Calu3 (cell line): ENCODE data around the gene C9orf57. TPM values are rescaled to one million over a fixed set of nuclear protein-coding genes. Genes with fewer than 3 reads are reported as not detected.
"Not testable (repeated sequence)": the region's sequence is repeated elsewhere in the genome, so short reads cannot be mapped to it uniquely, and the experiment has no call there.

ENCODE experiments used
- BruUV-seq: library from RNA; stranded (reverse); fragments of 400-500 nt; replicated peaks from 2 replicates; lab custom pipeline; 2021; lab: Mats Ljungman, UMichigan
- CTCF ChIA-PET: fragments of 300-600 bp; sonication (Branson Sonifier 250); formaldehyde crosslinking; loops from one replicate; lab custom pipeline; 2022; ENCODE audit warnings: antibody characterized with exemption; lab: Charles Lee
- DNase-seq: peaks from one replicate; pipeline ENCODE4 v3.0.0; 2022
- H3K27ac Mint-ChIP-seq: one replicate; pipeline ENCODE4 v1.8.0; 2022; ENCODE audit warnings: mixed read lengths; ENCODE audit not compliant: unreplicated experiment
- H3K27me3 Mint-ChIP-seq: one replicate; pipeline ENCODE4 v1.8.0; 2022; ENCODE audit warnings: mixed read lengths; ENCODE audit not compliant: unreplicated experiment
- H3K36me3 Mint-ChIP-seq: one replicate; pipeline ENCODE4 v1.8.0; 2022; ENCODE audit warnings: mild to moderate bottlenecking, moderate library complexity, mixed read lengths; ENCODE audit not compliant: insufficient read depth, unreplicated experiment
- H3K4me1 Mint-ChIP-seq: one replicate; pipeline ENCODE4 v1.8.0; 2022; ENCODE audit warnings: mild to moderate bottlenecking, low read depth, mixed read lengths; ENCODE audit not compliant: unreplicated experiment
- H3K4me3 Mint-ChIP-seq: one replicate; pipeline ENCODE4 v1.8.0; 2022; ENCODE audit warnings: mild to moderate bottlenecking, low read depth, moderate library complexity, mixed read lengths; ENCODE audit not compliant: unreplicated experiment
- H3K9me3 Mint-ChIP-seq: one replicate; pipeline ENCODE4 v1.8.0; 2022; ENCODE audit warnings: low read depth, mixed read lengths; ENCODE audit not compliant: unreplicated experiment
- intact Hi-C: fragments of 100-400 bp; cut with micrococcal nuclease; formaldehyde crosslinking; loops from one replicate; pipeline ENCODE4 v1.10.0; 2022; ENCODE audit not compliant: unreplicated experiment
- total RNA-seq: library from RNA; stranded (reverse); gene quantifications from 2 replicates; pipeline ENCODE4 v1.2.3, GENCODE V29; 2022
- TF ChIP-seq, protein P1 (sequence below): fragments of 200-600 bp; IDR thresholded peaks from one replicate; pipeline ENCODE4 v1.8.0; 2022; ENCODE audit warnings: antibody characterized with exemption; ENCODE audit not compliant: unreplicated experiment

Gene C9orf57
- total RNA-seq, 1 experiment from 2014 or later = not detected

DNA sequence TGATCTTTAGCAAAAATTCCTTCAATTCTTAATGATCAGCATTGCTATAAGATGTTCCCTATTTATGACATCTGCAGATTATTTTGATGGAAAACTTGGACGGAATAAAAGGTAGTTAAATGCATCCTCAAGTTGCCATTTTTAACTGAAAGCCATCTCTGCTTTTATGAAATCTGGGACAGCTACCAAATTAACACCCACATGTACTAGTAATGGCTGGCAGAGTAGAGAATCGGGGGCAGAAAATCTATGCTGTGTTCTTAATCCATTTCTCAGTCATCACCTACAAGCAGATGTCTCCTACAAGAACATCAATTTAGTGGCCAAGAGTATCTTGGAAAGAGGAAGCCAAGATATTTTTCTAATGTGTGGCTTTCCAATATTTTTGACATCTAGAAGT, 22.1 kb upstream of the C9orf57 start:
- TF ChIP-seq, protein P1, sequence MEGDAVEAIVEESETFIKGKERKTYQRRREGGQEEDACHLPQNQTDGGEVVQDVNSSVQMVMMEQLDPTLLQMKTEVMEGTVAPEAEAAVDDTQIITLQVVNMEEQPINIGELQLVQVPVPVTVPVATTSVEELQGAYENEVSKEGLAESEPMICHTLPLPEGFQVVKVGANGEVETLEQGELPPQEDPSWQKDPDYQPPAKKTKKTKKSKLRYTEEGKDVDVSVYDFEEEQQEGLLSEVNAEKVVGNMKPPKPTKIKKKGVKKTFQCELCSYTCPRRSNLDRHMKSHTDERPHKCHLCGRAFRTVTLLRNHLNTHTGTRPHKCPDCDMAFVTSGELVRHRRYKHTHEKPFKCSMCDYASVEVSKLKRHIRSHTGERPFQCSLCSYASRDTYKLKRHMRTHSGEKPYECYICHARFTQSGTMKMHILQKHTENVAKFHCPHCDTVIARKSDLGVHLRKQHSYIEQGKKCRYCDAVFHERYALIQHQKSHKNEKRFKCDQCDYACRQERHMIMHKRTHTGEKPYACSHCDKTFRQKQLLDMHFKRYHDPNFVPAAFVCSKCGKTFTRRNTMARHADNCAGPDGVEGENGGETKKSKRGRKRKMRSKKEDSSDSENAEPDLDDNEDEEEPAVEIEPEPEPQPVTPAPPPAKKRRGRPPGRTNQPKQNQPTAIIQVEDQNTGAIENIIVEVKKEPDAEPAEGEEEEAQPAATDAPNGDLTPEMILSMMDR = no peak
- Mint-ChIP-seq H3K27ac (no peak overlapping the region), H3K27me3 (no peaks in the 10 kb centered on the region), H3K4me3 (no peak overlapping the region), H3K9me3 (peaks cover 2% of the 10 kb centered on the region), H3K36me3 (no peaks in the 10 kb centered on the region), H3K4me1 (no peaks in the 10 kb centered on the region)
- intact Hi-C loops = no loop called here
- BruUV-seq = no TSS peak
- DNase-seq = no peak
- CTCF ChIA-PET = no interaction called here

GRCh38 chr9:72074666-72075065, 14.3 kb upstream of the C9orf57 start:
- H3K9me3 Mint-ChIP-seq, intact Hi-C loops, H3K4me1 Mint-ChIP-seq, BruUV-seq, H3K36me3 Mint-ChIP-seq, H3K27me3 Mint-ChIP-seq, H3K27ac Mint-ChIP-seq, H3K4me3 Mint-ChIP-seq, DNase-seq: not testable (repeated sequence)
- CTCF ChIA-PET = interaction anchor here (1.0 kb wide), 1 partner anchor 9 kb away, joined by 3 read pairs; no protein-coding TSS in a partner anchor

DNA sequence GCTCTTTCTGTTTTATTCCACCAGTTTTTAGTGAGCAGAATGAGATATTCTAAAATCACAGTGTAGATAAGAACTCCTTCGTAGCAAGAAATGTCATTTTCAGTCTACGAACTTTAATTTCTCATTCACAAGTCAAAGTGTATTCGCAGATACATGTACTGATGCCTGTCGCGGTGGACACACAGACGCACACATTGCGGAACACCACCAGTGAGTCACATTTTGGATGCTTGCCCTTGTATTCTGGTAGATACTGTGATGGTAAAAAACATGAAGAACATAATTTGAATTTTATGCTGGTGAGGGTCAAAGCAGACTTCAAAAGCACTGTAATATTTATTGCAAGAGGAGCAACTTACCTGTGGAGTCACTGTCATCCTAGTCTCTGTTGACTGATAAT, 4.7 kb upstream of the C9orf57 start:
- intact Hi-C loops = no loop called here
- CTCF ChIA-PET = interaction anchor here (0.7 to 0.9 kb wide), 3 partner anchors 9 to 748 kb away, joined by 3 to 4 read pairs (median 3); no protein-coding TSS in a partner anchor
- H3K4me3 Mint-ChIP-seq = no peak overlapping the region
- H3K27me3 Mint-ChIP-seq = no peaks in the 10 kb centered on the region
- no peaks in the 10 kb centered on the region for H3K36me3 Mint-ChIP-seq
- TF ChIP-seq, protein P1 = no peak
- no peaks in the 10 kb centered on the region for H3K9me3 Mint-ChIP-seq
- no peak for DNase-seq
- no TSS peak for BruUV-seq
- H3K4me1 Mint-ChIP-seq = no peaks in the 10 kb centered on the region
- H3K27ac Mint-ChIP-seq = no peak overlapping the region

DNA sequence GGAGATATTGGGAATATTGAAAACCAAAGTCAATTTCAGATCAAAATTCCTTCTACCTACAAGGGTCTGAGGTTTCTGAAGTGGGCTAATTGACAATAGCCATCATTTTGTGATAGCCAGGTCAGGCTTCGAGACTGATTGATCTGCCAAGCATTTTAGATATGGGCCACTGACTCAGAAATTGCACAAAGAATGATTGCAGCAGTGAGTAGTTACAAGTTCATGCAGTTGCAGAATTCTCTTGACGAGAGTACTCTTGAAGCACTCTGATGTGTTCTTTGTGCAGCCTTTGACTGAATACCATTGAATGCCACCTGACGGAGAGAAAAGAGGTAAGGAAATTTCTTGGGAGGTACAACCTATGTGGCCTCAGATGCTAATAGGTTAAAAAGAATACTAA, 8.3 kb downstream of the C9orf57 start:
- no peaks in the 10 kb centered on the region for H3K36me3 Mint-ChIP-seq
- no TSS peak for BruUV-seq
- intact Hi-C loops = no loop called here
- no peak for DNase-seq
- no peaks in the 10 kb centered on the region for H3K27me3 Mint-ChIP-seq
- CTCF ChIA-PET = no interaction called here
- TF ChIP-seq, protein P1 = no peak
- H3K27ac Mint-ChIP-seq = no peak overlapping the region
- no peaks in the 10 kb centered on the region for H3K9me3 Mint-ChIP-seq
- H3K4me3 Mint-ChIP-seq = no peak overlapping the region
- peaks cover 5% of the 10 kb centered on the region for H3K4me1 Mint-ChIP-seq

GRCh38 chr9:72048850-72049249, 11.6 kb downstream of the C9orf57 start:
- H3K4me3 Mint-ChIP-seq = no peak overlapping the region

More at GRCh38 chr9:72048850-72049249, 11.6 kb downstream of the C9orf57 start:
- CTCF ChIA-PET = interaction anchor here (0.8 kb wide), 1 partner anchor 152 kb away, joined by 4 read pairs; no protein-coding TSS in a partner anchor
- Mint-ChIP-seq H3K4me1 (peaks cover 13% of the 10 kb centered on the region), H3K27me3 (no peaks in the 10 kb centered on the region), H3K9me3 (no peaks in the 10 kb centered on the region), H3K27ac (no peak overlapping the region), H3K36me3 (no peaks in the 10 kb centered on the region)
- intact Hi-C loops = no loop called here
- BruUV-seq = no TSS peak
- DNase-seq = no peak
- TF ChIP-seq, protein P1 = no peak
